ENCODE results near the gene PNPLA1.

PNPLA1 gene

DNA sequence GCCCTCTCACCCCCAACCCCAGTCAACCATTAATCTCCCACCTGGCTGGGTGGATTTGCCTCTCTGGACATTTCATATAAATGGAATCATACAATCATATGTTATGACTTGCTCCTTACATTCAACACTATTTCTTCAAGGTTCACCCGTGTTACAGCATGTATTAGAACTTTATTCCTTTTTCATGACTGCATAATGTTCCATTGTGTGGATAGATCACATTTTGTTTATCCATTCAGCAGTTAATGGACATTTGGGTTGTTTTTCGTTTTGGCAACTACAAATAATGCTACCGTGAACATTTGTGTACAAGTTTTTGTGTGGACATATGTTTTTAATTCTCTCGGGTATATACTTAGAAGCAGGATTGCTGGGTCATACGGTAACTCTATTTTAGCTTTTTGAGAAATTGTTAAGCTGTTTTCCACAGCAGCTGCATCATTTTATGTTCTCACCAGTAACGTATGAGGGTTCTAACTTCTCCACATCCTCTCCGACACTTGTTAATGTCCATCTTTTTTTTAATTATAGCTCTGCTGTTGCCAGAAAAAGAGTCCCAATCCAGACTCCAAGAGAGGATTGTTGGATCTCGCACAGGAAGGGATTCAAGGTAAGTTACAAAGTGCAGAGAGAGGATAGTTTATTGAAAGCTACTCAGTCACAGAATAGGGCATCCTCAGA lies 82.8 kb downstream of the PNPLA1 start:
- TF ChIP-seq TAF1 (IDR thresholded peaks at IDR 0.05; ENCODE audit: borderline replicate concordance, insufficient read depth, low read length) (no peak), SIN3A (IDR thresholded peaks at IDR 0.05; ENCODE audit: borderline replicate concordance, insufficient read depth, low read length) (no peak), FOXP2 (optimal IDR thresholded peaks at IDR 0.05; ENCODE audit: borderline replicate concordance, extremely low read depth, extremely low read length, insufficient read depth) (no peak), POLR2AphosphoS5 (IDR thresholded peaks at IDR 0.05; ENCODE audit: low read depth, low read length) (no peak)
- TF ChIP-seq, protein P1, sequence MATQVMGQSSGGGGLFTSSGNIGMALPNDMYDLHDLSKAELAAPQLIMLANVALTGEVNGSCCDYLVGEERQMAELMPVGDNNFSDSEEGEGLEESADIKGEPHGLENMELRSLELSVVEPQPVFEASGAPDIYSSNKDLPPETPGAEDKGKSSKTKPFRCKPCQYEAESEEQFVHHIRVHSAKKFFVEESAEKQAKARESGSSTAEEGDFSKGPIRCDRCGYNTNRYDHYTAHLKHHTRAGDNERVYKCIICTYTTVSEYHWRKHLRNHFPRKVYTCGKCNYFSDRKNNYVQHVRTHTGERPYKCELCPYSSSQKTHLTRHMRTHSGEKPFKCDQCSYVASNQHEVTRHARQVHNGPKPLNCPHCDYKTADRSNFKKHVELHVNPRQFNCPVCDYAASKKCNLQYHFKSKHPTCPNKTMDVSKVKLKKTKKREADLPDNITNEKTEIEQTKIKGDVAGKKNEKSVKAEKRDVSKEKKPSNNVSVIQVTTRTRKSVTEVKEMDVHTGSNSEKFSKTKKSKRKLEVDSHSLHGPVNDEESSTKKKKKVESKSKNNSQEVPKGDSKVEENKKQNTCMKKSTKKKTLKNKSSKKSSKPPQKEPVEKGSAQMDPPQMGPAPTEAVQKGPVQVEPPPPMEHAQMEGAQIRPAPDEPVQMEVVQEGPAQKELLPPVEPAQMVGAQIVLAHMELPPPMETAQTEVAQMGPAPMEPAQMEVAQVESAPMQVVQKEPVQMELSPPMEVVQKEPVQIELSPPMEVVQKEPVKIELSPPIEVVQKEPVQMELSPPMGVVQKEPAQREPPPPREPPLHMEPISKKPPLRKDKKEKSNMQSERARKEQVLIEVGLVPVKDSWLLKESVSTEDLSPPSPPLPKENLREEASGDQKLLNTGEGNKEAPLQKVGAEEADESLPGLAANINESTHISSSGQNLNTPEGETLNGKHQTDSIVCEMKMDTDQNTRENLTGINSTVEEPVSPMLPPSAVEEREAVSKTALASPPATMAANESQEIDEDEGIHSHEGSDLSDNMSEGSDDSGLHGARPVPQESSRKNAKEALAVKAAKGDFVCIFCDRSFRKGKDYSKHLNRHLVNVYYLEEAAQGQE (IDR thresholded peaks at IDR 0.05; ENCODE audit: insufficient read depth in 1 of 2, low read depth in 2 of 2, low read length in 2 of 2) = no peak

DNA sequence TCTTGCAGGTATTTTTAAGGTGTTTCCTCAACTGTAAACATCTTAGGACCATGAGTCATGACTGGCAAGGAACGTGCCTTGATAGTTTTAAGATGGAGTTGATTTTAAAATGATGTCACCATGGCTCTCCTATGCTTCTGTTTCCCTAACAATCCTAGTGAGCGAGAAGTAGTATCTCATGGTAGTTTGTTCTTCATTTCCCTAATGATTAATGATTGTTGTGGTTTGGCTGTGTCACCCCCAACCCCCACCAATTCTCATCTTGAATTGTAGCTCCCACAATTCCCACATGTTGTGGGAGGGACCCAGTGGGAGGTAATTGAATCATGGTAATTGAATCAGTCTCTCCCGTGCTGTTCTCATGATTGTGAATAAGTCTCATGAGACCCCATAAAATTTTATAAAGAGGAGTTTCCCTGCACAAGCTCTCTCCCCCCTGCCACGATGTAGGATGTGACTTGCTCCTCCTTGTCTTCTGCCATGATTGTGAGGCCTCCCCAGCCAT lies 83.6 kb downstream of the PNPLA1 start:
- no peak for TF ChIP-seq SIN3A (IDR thresholded peaks at IDR 0.05; ENCODE audit: borderline replicate concordance, insufficient read depth, low read length)
- TF ChIP-seq POLR2AphosphoS5 (IDR thresholded peaks at IDR 0.05; ENCODE audit: low read depth, low read length) = no peak
- TF ChIP-seq, protein P1 (IDR thresholded peaks at IDR 0.05; ENCODE audit: insufficient read depth in 1 of 2, low read depth in 2 of 2, low read length in 2 of 2) = no peak
- no peak for TF ChIP-seq TAF1 (IDR thresholded peaks at IDR 0.05; ENCODE audit: borderline replicate concordance, insufficient read depth, low read length)
- TF ChIP-seq FOXP2 (optimal IDR thresholded peaks at IDR 0.05; ENCODE audit: borderline replicate concordance, extremely low read depth, extremely low read length, insufficient read depth) = no peak

DNA sequence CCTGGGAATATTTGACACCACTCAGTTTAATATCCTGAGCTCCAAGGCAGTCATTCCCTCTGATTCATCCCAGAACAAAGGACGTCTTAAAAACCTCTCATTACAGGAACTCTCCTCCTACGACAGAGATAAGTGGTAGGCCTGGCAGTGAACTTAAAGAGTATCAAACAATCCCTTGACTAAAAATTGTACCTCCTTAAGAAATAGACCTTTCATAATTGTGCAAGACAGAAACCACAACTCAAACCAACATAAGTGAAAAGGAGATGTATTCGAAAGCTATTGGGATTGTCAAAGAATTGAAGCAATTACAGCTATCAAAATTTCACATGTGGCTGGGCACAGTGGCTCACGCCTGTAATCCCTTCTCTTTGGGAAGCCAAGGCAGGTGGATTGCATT lies 86.0 kb downstream of the PNPLA1 start:
- TF ChIP-seq TAF1 (IDR thresholded peaks at IDR 0.05; ENCODE audit: borderline replicate concordance, insufficient read depth, low read length) = no peak
- TF ChIP-seq, protein P1 (IDR thresholded peaks at IDR 0.05; ENCODE audit: insufficient read depth in 1 of 2, low read depth in 2 of 2, low read length in 2 of 2) = no peak
- no peak for TF ChIP-seq FOXP2 (optimal IDR thresholded peaks at IDR 0.05; ENCODE audit: borderline replicate concordance, extremely low read depth, extremely low read length, insufficient read depth)
- TF ChIP-seq SIN3A (IDR thresholded peaks at IDR 0.05; ENCODE audit: borderline replicate concordance, insufficient read depth, low read length) = no peak
- no peak for TF ChIP-seq POLR2AphosphoS5 (IDR thresholded peaks at IDR 0.05; ENCODE audit: low read depth, low read length)

DNA sequence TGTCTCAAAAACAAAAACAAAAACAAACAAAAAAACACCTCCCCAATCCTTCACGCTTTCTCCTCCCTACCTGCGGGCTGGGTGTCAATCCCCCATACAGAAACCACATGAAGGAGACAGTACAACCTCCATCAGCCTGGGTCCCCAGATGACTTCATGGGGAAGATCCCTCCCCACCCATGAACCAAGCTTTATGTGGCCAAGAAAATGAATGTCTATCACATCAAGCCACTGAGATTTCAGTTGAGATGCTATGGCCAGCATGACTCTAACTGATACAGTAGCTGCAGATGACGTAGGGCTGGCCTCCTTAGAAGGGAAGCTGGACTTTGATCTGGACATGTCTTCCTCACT lies 88.0 kb downstream of the PNPLA1 start:
- TF ChIP-seq, protein P1 (IDR thresholded peaks at IDR 0.05; ENCODE audit: insufficient read depth in 1 of 2, low read depth in 2 of 2, low read length in 2 of 2) = no peak
- TF ChIP-seq POLR2AphosphoS5 (IDR thresholded peaks at IDR 0.05; ENCODE audit: low read depth, low read length) = no peak
- TF ChIP-seq TAF1 (IDR thresholded peaks at IDR 0.05; ENCODE audit: borderline replicate concordance, insufficient read depth, low read length) = no peak
- TF ChIP-seq FOXP2 (optimal IDR thresholded peaks at IDR 0.05; ENCODE audit: borderline replicate concordance, extremely low read depth, extremely low read length, insufficient read depth) = no peak
- TF ChIP-seq SIN3A (IDR thresholded peaks at IDR 0.05; ENCODE audit: borderline replicate concordance, insufficient read depth, low read length) = no peak

Data from PFSK-1 (cell line).